ENCODE results near the gene KDM8. TPM values are rescaled to one million over a fixed set of nuclear protein-coding genes. Genes with fewer than 3 reads are reported as not detected.
A peak's percentile ranks its signal among the peaks of the same experiment; 100 is the strongest.

KDM8 gene
- polyA plus RNA-seq, 1 of the 3 experiments (the other 2 are of a cell fraction): 3.3 TPM

- TF ChIP-seq REST (IDR thresholded peaks at IDR 0.05; ENCODE audit: low read depth, low read length) (no peak), SIN3A (IDR thresholded peaks at IDR 0.05; ENCODE audit: borderline replicate concordance, low read depth, low read length) (no peak), YY1 (IDR thresholded peaks at IDR 0.05; ENCODE audit: low read depth) (no peak), RFX5 (IDR thresholded peaks at IDR 0.05; ENCODE audit: low read length) (no peak)
Observed at GRCh38 chr16:27245276-27246172, 42.2 kb downstream of the KDM8 start (continued).

GRCh38 chr16:27246439-27246838 lies 43.1 kb downstream of the KDM8 start:
- POLR2A ChIA-PET: no interaction called here
- H3K27me3 ChIP-seq (ENCODE audit: insufficient read depth): no peaks in the 10 kb centered on the region
- WGBS (ENCODE audit: low lambda C conversion rate): 76% methylated on average over 4 of the region's 4 CpGs
- H3K79me2 ChIP-seq (ENCODE audit: insufficient read depth): no peaks in the 10 kb centered on the region
- CTCF ChIA-PET: interaction anchor here (1.5 to 4.1 kb wide), 2 partner anchors 11 to 122 kb away, joined by 4 to 29 read pairs; no protein-coding TSS in a partner anchor
- H3K27ac ChIP-seq (ENCODE audit: low read depth in 2 of 2, low read length in 1 of 2): peak overlapping the region in 1 of 2 experiments; percentile 50; a peak in 2 of 4 replicates
- no peaks in the 10 kb centered on the region for H3K36me3 ChIP-seq (replicated peaks in 1 of 2; ENCODE audit: control insufficient read depth in 1 of 2, insufficient read depth in 2 of 2, low read length in 1 of 2)
- H3K9me3 ChIP-seq: no peaks in the 10 kb centered on the region
- no peaks in the 10 kb centered on the region for H3K9me2 ChIP-seq
- no peak overlapping the region; the same call in 1 of the 2 replicates for H3K9ac ChIP-seq
- no peak for TF ChIP-seq GABPA (IDR thresholded peaks at IDR 0.05; ENCODE audit: low read depth)
- no peak for TF ChIP-seq TCF12 (IDR thresholded peaks at IDR 0.05)
- TF ChIP-seq POLR2AphosphoS5 (IDR thresholded peaks at IDR 0.05; ENCODE audit: low read depth, low read length): no peak
- no peak for TF ChIP-seq NFIC (IDR thresholded peaks at IDR 0.05; ENCODE audit: borderline replicate concordance)
- no peak for TF ChIP-seq RXRA (IDR thresholded peaks at IDR 0.05; ENCODE audit: borderline replicate concordance, low read depth)
- TF ChIP-seq MXI1 (IDR thresholded peaks at IDR 0.05; ENCODE audit: low read depth, low read length): no peak
- TF ChIP-seq CTCF (IDR thresholded peaks at IDR 0.05): no peak
- TF ChIP-seq MAX (IDR thresholded peaks at IDR 0.05; ENCODE audit: low read depth): no peak
- no peak for TF ChIP-seq FOXJ3 (CRISPR knock-in tag; IDR thresholded peaks at IDR 0.05)
- TF ChIP-seq MEF2A (IDR thresholded peaks at IDR 0.05; ENCODE audit: borderline replicate concordance, low read depth): no peak
- no peak for TF ChIP-seq ELF1 (IDR thresholded peaks at IDR 0.05)
- TF ChIP-seq SMC3 (IDR thresholded peaks at IDR 0.05; ENCODE audit: low read depth, low read length): no peak
- TF ChIP-seq IRF3 (IDR thresholded peaks at IDR 0.05; ENCODE audit: low read depth, low read length): no peak
- no peak for TF ChIP-seq EP300 (IDR thresholded peaks at IDR 0.05; ENCODE audit: borderline replicate concordance in 1 of 2, low read depth in 1 of 2, low read length in 1 of 2)
- no peak for TF ChIP-seq TEAD4 (IDR thresholded peaks at IDR 0.05; ENCODE audit: borderline replicate concordance, insufficient read depth)
- TF ChIP-seq PBX3 (IDR thresholded peaks at IDR 0.05): no peak
- H2AFZ ChIP-seq (ENCODE audit: low read depth): no peak overlapping the region
- H3K4me2 ChIP-seq: no peak overlapping the region
- peaks cover 14% of the 10 kb centered on the region for H3F3A ChIP-seq (replicated peaks; ENCODE audit: insufficient read depth)
- H3K4me3 ChIP-seq (ENCODE audit: low read depth in 2 of 2, low read length in 1 of 2): no peak overlapping the region
- DNase-seq: no peak
- H4K20me1 ChIP-seq (ENCODE audit: insufficient read depth): no peaks in the 10 kb centered on the region
- peaks cover 6 to 35% of the 10 kb centered on the region in 2 experiments; a peak in 3 of 4 replicates for H3K4me1 ChIP-seq (ENCODE audit: control insufficient read depth in 1 of 2, insufficient read depth in 2 of 2, low read depth in 1 of 2, low read length in 1 of 2)
